Measurements from ENCODE around the gene SLC9A8. TPM values are rescaled to one million over a fixed set of nuclear protein-coding genes. Genes with fewer than 3 reads are reported as not detected.

SLC9A8 gene
- total and polyA plus RNA-seq, 2 of the 8 experiments (the other 6 are each of a cell fraction or from before 2014, with no cell fraction given), result 3.2 to 6.2 TPM

DNA sequence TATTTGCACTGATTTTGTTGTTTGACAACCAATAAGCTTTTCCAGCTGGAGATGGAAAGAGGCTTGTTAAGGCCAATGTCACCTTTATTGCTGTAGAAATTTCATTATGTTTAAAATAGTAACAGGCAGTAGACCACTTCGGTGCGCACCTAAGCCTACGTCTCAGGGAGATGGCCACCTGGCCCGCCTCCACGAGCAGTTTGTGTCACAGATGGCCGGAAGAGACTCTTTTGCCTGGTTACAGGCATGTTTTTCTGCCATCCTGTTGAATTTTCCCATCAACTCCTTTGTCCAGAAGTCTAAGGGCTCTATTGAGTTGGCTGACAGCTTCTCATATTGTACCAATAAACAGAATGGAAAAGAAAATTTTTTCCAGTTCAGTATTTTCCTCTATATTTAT lies 51.0 kb downstream of the SLC9A8 start:
- no peaks in the 10 kb centered on the region for H3K4me1 ChIP-seq (replicated peaks in 1 of 4; ENCODE audit: control insufficient read depth in 3 of 4, insufficient read depth in 4 of 4, low read length in 3 of 4)
- H4K91ac ChIP-seq (replicated peaks; ENCODE audit: insufficient read length, low read length), result no peak overlapping the region
- no peaks in the 10 kb centered on the region for H3K27me3 ChIP-seq (replicated peaks in 1 of 4; ENCODE audit: control insufficient read depth in 3 of 4, extremely low read depth in 1 of 4, insufficient read depth in 3 of 4, low read length in 3 of 4)
- no peak overlapping the region for H3K14ac ChIP-seq (ENCODE audit: insufficient read length)
- no peak overlapping the region for H2BK15ac ChIP-seq (ENCODE audit: low read length)
- no peak overlapping the region for H3K4me3 ChIP-seq (ENCODE audit: extremely low read depth in 1 of 4, insufficient read depth in 2 of 4, low read depth in 3 of 4, low read length in 4 of 4)
- WGBS, 2 experiments (ENCODE audit: extremely low coverage in 1 of 2, insufficient coverage in 1 of 2, insufficient read length in 1 of 2, insufficient replicate concordance in 2 of 2, low coverage in 1 of 2, low lambda C conversion rate in 2 of 2, missing lambda C conversion rate in 1 of 2), result 88% methylated on average over 6 of the region's 6 CpGs; no CpG with 5 or more reads in 1 of the 2 experiments
- no peaks in the 10 kb centered on the region for H3K23me2 ChIP-seq (ENCODE audit: low read depth, low read length)
- DNase-seq (ENCODE audit: low read depth in 1 of 2, low spot score in 2 of 2) (no peak), FAIRE-seq (no peak)
- ChIA-PET CTCF (ENCODE audit: partially characterized antibody) (interaction anchor here (0.5 to 0.8 kb wide), 3 partner anchors 220 to 321 kb away, joined by 3 to 4 read pairs (median 4); no protein-coding TSS in a partner anchor), POLR2A (ENCODE audit: partially characterized antibody) (interaction anchor here (1.0 kb wide), 1 partner anchor 252 kb away, joined by 3 read pairs; no protein-coding TSS in a partner anchor)
- no peak overlapping the region for H4K8ac ChIP-seq (ENCODE audit: extremely low read depth, insufficient read depth, low read length)
- H3K23ac ChIP-seq (ENCODE audit: insufficient read length), result no peak overlapping the region
- no peak overlapping the region for H2BK20ac ChIP-seq (ENCODE audit: low read length)
- H3K27ac ChIP-seq (ENCODE audit: low read depth, low read length), result no peak overlapping the region
- H2AK5ac ChIP-seq (ENCODE audit: low read depth, low read length), result no peak overlapping the region
- no peak overlapping the region for H3K4me2 ChIP-seq (ENCODE audit: insufficient read depth in 1 of 2, low read depth in 2 of 2, low read length in 2 of 2)
- H3K79me2 ChIP-seq (ENCODE audit: control insufficient read depth in 1 of 2, insufficient read depth in 2 of 2, low read length in 2 of 2), result no peaks in the 10 kb centered on the region
- H2BK5ac ChIP-seq (ENCODE audit: low read depth, low read length), result no peak overlapping the region
- no peak overlapping the region for H3K56ac ChIP-seq (replicated peaks; ENCODE audit: insufficient read length, low read depth, low read length)
- no peaks in the 10 kb centered on the region for H3K36me3 ChIP-seq (ENCODE audit: control insufficient read depth in 2 of 4, insufficient read depth in 4 of 4, low read length in 3 of 4)
- no peak overlapping the region for H4K5ac ChIP-seq (ENCODE audit: insufficient read length, low read depth, low read length)
- H3K9me3 ChIP-seq (ENCODE audit: insufficient read depth in 2 of 2, low read depth in 1 of 2, low read length in 1 of 2), result no peaks in the 10 kb centered on the region
- no peak overlapping the region for H2AFZ ChIP-seq (ENCODE audit: low read length)
- H3K18ac ChIP-seq (ENCODE audit: extremely low read depth, low read length), result no peak overlapping the region
- no peak overlapping the region for H3K4ac ChIP-seq (replicated peaks; ENCODE audit: insufficient read length, low read depth, low read length)
- H3K79me1 ChIP-seq (ENCODE audit: low read depth, low read length), result no peaks in the 10 kb centered on the region
- peaks cover 0 to 3% of the 10 kb centered on the region in 2 experiments for H4K20me1 ChIP-seq (replicated peaks in 1 of 2; ENCODE audit: control insufficient read depth in 1 of 2, insufficient read depth in 2 of 2, low read length in 2 of 2)
- no peak overlapping the region for H2BK12ac ChIP-seq (ENCODE audit: low read depth, low read length)
- H3K9ac ChIP-seq (replicated peaks in 1 of 4; ENCODE audit: extremely low read depth in 1 of 4, low read depth in 3 of 4, low read length in 3 of 4), result no peak overlapping the region
- H2BK120ac ChIP-seq (replicated peaks; ENCODE audit: low read depth, low read length), result no peak overlapping the region
- no peak for TF ChIP-seq GTF2F1 (IDR thresholded peaks at IDR 0.05; ENCODE audit: borderline replicate concordance, low read depth, low read length)
- TF ChIP-seq SP4 (IDR thresholded peaks at IDR 0.05; ENCODE audit: low read length), result no peak

All from H1 (cell line).